ENCODE measurements around the gene SPEM3. TPM values are rescaled to one million over a fixed set of nuclear protein-coding genes. Genes with fewer than 3 reads are reported as not detected.

SPEM3 gene
- total and polyA plus RNA-seq, 2 donors (not counting 3 experiments of a cell fraction or from before 2014, with no cell fraction given): not detected

GRCh38 chr17:7444682-7445618 is 16.3 kb downstream of the SPEM3 start, which contains the start of gene CHRNB1:
Gene CHRNB1 (plus strand): TSS chr17:7445061. CDS start chr17:7445128, 67 bp downstream.
- peak; percentile 33 for FAIRE-seq
- peak; percentile 35 for DNase-seq (ENCODE audit: low read depth, low spot score)
- no peak within 1 kb of the TSS for H3K27ac ChIP-seq (ENCODE audit: insufficient read depth, low read depth, low read length)
- no peaks in the 10 kb centered on the region for H4K20me1 ChIP-seq (replicated peaks; ENCODE audit: control insufficient read depth, extremely low read depth, insufficient read depth, low read length)
- peaks cover 22 to 30% of the 10 kb centered on the region in 2 experiments for H3K27me3 ChIP-seq (ENCODE audit: control insufficient read depth in 2 of 2, insufficient read depth in 2 of 2, low read length in 2 of 2)
- intact Hi-C loops (cut with micrococcal nuclease) (loop anchor here (1.0 kb wide), 1 partner anchor 10 kb away; no protein-coding TSS in a partner anchor), dilution Hi-C loops (cut with MboI; ENCODE audit: extremely low pct_ligation_motif_present, low sequenced_read_pairs) (no loop called here)
- H3K4me2 ChIP-seq (ENCODE audit: insufficient read depth, low read length): peak within 1 kb of the TSS; percentile 67
- H2AFZ ChIP-seq (ENCODE audit: low read depth, low read length): peak within 1 kb of the TSS; percentile 71
- H3K4me3 ChIP-seq (replicated peaks in 1 of 3; ENCODE audit: insufficient read depth in 1 of 3, low read depth in 1 of 3, low read length in 3 of 3): peak within 1 kb of the TSS; percentile 14 to 34 (median 25)
- H3K36me3 ChIP-seq (ENCODE audit: control insufficient read depth in 2 of 2, extremely low read depth in 1 of 2, insufficient read depth in 2 of 2, low read length in 2 of 2): no peaks in the 10 kb centered on the region
- BruUV-seq (replicated peaks): no TSS peak
- H3K79me2 ChIP-seq (ENCODE audit: control insufficient read depth, insufficient read depth, low read length): no peaks in the 10 kb centered on the region
- CTCF ChIA-PET: interaction anchor here (0.9 to 4.1 kb wide), 8 partner anchors 9 to 399 kb away, joined by 3 to 30 read pairs (median 4); partner anchors contain the start of genes TMEM102, TMEM256 and TNFSF13
- H3K4me1 ChIP-seq (ENCODE audit: control insufficient read depth, extremely low read depth, insufficient read depth, low read length): peaks cover 15% of the 10 kb centered on the region
- TF ChIP-seq MYC (IDR thresholded peaks at IDR 0.05; ENCODE audit: low read depth, low read length): no peak
- TF ChIP-seq, protein P1, sequence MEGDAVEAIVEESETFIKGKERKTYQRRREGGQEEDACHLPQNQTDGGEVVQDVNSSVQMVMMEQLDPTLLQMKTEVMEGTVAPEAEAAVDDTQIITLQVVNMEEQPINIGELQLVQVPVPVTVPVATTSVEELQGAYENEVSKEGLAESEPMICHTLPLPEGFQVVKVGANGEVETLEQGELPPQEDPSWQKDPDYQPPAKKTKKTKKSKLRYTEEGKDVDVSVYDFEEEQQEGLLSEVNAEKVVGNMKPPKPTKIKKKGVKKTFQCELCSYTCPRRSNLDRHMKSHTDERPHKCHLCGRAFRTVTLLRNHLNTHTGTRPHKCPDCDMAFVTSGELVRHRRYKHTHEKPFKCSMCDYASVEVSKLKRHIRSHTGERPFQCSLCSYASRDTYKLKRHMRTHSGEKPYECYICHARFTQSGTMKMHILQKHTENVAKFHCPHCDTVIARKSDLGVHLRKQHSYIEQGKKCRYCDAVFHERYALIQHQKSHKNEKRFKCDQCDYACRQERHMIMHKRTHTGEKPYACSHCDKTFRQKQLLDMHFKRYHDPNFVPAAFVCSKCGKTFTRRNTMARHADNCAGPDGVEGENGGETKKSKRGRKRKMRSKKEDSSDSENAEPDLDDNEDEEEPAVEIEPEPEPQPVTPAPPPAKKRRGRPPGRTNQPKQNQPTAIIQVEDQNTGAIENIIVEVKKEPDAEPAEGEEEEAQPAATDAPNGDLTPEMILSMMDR (IDR thresholded peaks at IDR 0.05; ENCODE audit: extremely low read depth in 1 of 2, insufficient read depth in 1 of 2, low read depth in 1 of 2, low read length in 2 of 2): no peak
- no peak for TF ChIP-seq POLR2A (IDR thresholded peaks at IDR 0.05; ENCODE audit: low read depth, low read length)
- no peak for TF ChIP-seq FOS (IDR thresholded peaks at IDR 0.05; ENCODE audit: borderline replicate concordance, insufficient read depth, low read length)
- no peak for TF ChIP-seq GATA2 (IDR thresholded peaks at IDR 0.05; ENCODE audit: insufficient read depth, insufficient read length, low read depth, low read length)
- no peak for TF ChIP-seq EZH2 (IDR thresholded peaks at IDR 0.05; ENCODE audit: borderline replicate concordance, low read depth, low read length, severe bottlenecking)
- TF ChIP-seq POLR2AphosphoS5 (IDR thresholded peaks at IDR 0.05; ENCODE audit: insufficient read depth, low read depth, low read length): no peak
- TF ChIP-seq, protein P2, sequence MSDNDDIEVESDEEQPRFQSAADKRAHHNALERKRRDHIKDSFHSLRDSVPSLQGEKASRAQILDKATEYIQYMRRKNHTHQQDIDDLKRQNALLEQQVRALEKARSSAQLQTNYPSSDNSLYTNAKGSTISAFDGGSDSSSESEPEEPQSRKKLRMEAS (IDR thresholded peaks at IDR 0.05; ENCODE audit: insufficient read depth, insufficient read length): no peak
- no peak for TF ChIP-seq JUN (IDR thresholded peaks at IDR 0.05; ENCODE audit: borderline replicate concordance, insufficient read depth, insufficient read length, low read depth)
- H3K9me3 ChIP-seq (replicated peaks; ENCODE audit: control insufficient read depth, insufficient read depth, low read length): no peaks in the 10 kb centered on the region
- POLR2A ChIA-PET: interaction anchor here (0.9 to 1.2 kb wide), 2 partner anchors 8 to 39 kb away, joined by 3 to 7 read pairs; partner anchors contain the start of gene POLR2A
- H3K9ac ChIP-seq (replicated peaks; ENCODE audit: extremely low read depth, insufficient read depth, low read length): no peak within 1 kb of the TSS
- H3K9me1 ChIP-seq (replicated peaks; ENCODE audit: control insufficient read depth, extremely low read depth, insufficient read depth, low read length): no peaks in the 10 kb centered on the region

Measured in endothelial cell of umbilical vein (primary cell).